Activated effector memory CD4-positive, alpha-beta T cell treated with Interleukin-2 at 50 U/mL for 16 hours (primary cell): Measurements from ENCODE around the gene CMSS1.

Experiments
- DNase-seq: peaks from one replicate; pipeline ENCODE4 v3.0.0-alpha.2; 2020

The CMSS1 gene

GRCh38 chr3:100122321-100122720 lies 304.7 kb downstream of the CMSS1 start:
- no peak for DNase-seq

DNA sequence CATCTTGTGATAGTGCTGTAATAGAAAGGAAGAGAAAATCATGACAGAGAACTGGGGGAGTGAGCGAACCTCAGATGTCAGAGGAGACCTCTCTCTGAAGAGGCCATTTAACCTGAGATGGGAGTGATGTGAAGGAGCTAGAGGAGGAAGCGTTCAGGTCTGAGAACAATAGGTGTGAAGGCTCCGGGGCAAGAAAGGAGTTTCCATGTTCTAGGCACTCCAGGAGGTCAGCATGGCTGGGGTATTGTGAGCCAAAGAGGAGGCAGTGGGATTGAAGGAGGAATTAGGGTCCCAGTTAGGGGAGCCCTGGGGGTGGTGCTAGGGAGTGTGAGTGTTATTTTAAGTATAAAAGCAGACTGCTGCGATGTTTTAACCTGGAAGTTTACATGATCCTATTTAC lies 305.4 kb downstream of the CMSS1 start:
- DNase-seq = no peak

DNA sequence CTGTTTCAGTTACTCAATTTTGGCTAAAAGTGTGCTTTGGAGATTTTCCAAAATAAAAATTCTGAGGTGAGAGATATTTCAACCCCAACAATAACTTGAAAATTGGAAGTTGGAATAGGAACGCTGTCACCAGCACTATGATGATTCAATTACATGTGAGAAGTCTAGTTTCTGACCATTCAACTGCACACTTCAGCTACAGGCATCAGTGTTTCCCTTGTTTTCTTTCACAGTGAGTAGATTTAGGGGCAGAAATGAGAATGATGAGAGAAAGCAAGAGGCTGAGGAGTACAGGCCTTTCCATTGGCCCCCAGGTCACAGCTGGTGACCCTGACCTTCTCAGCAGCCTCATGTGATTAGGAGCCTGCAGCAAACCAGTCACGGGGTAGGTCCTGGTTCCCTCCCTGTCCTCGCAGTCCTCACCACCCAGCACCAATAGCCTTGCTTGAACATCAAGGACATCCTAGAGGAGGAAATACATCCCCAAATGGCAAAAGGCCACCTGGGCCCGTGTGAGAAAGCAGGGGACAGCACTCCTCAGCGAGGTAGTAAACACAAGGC lies 306.6 kb downstream of the CMSS1 start:
- no peak for DNase-seq

DNA sequence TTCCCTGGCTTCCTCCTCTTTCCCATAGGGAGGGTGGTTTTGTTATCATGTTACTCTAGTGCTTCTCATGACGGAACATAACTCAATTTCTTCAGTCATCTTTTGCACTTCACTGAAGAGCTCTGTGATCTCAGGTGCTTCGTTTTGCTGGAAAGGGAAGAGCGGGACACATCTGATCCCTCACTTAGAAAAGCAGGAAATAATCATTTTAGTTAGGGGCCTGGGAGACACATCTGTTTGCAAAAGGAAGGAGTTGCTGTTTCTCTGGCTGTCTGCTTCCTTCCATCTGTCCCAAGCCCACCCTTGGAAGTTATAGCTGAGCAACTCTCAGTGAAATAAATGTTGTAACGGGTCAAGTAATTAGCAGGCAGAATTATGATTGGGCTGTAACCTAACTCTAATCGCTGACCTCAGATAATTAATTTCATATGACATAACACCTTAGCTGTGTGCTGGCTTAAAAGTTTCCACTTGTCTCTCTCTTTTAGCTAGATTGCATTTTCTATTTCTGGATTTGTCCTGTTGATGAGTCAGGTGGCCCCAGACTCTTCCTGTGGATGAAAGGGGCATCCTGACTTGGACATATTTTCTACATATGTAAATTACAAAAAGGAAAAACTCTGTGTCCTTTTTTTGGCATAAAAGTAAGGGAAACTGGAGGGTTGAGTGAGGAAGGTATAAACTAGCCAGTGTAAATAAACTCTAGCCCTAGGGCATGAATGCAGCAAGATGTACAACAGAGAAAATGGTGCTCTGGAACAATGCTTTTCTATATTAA lies 307.7 kb downstream of the CMSS1 start:
- no peak for DNase-seq

DNA sequence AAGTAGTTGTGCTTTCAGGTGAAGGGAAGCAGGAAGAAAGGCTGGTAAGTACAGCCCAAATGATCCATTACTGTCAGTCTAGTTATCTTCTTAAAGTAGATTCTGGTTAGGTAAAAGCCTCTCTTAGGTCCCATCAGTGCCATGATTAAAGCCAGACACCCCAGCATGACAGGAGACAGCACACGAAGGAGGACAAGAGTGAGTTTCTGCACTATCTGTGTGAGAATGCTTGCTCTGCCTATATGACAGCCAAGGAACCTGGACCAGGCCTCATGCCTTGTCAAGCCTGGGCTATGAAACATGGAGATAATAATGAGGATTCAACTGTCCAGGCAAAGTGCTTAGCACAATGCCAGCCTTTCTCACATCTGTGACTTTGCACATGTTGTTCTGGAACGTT lies 310.1 kb downstream of the CMSS1 start:
- no peak for DNase-seq

- no peak for DNase-seq
These were observed 310.9 kb downstream of the CMSS1 start for GRCh38 chr3:100128565-100128964.

- DNase-seq = no peak
These were observed 312.3 kb downstream of the CMSS1 start for GRCh38 chr3:100129941-100130340.

GRCh38 chr3:100131241-100131640 lies 313.6 kb downstream of the CMSS1 start:
- no peak for DNase-seq

- DNase-seq = no peak
These were observed 319.3 kb downstream of the CMSS1 start for GRCh38 chr3:100136921-100137320.

DNA sequence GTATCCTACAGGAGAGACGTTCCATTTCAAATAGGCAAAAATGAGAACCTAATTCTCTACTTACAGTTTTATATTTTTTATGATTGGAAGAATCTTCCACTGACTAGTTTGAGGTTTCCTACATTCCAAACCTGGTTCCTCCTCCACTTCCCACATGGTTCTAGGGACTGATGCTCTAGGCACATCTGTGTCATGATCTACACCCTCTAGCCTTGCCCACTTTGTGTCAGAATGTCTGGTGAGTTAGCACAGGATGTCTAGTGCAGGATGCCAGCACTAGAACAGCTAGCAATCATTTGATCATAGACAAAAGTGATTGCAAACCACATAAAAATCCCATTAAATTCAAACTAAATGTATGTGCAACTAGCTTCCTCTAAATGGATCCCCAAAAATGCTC lies 323.3 kb downstream of the CMSS1 start:
- DNase-seq = no peak

DNA sequence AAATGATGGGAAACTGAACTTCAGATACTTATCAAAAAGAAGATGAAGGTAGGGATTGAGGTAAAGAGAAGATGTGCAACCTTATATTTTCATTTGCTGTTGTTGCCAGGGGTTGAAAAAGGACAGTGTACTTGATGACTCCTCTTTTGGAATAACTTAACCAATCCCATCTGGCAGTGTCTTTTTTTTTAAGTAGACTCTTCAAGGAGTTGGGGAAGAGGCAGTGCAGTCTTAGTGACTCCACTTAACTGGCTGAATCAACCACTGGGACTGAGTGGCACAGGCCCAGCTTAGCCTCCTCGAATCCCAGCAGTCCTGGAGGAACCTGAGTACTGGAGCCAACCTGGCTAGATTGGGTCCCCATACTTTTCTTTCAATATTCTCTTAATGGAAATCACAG lies 323.9 kb downstream of the CMSS1 start:
- no peak for DNase-seq

GRCh38 chr3:100144255-100144866 lies 326.7 kb downstream of the CMSS1 start:
- DNase-seq = no peak

DNA sequence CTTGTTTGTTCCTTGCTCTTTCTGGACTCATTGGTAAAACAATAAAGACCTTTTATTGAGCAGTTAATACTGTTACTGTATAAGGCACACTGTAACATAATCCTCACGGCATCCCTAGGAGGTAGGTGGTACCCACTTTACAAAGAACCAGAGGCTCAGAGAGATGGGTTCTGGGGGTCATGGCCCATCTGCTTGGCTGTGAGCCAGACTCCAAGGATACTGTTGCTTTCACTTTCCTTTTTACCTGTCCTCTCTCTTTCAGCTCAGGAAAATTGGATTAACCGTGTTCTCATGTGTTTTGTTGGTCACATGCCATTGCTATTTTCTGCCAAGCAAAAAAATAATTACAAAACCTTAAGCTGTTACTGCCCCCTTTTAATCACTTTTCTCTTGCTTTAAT lies 331.5 kb downstream of the CMSS1 start:
- no peak for DNase-seq

DNA sequence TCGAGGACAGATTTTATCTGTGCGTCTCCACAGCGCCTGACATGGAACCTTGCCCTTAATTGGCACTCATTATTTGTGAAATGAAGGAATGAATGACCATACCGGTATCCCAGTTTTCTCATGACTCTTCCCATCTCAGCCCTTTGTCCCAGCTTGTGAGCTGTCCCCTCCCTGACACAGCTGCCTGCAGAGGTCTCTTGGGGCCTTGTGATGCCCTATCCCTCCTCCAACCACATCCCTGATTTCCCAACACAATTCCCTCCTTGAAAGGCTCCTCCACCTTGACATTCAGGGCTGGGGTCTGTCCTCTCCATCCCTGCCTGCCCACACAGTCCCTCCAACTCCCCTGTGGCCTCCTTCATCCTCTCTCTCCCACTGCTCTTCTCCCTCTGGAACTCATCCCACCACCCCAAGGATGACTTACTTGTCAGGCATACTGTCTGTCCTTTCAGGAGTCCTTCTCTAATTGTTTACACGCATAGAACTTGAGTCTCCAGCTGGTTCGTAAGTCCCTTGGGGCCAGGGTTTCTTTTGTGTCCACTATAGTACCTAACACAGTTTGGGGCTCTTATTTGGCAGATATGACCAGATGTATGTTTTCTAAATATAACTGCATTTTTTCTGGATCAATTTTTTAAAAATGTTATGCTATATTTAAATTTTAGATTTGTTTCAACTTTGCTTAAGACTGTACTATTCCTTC lies 332.2 kb downstream of the CMSS1 start:
- DNase-seq = no peak

- no peak for DNase-seq
These were observed 332.8 kb downstream of the CMSS1 start for GRCh38 chr3:100150473-100150872.

- DNase-seq = no peak
These were observed 333.5 kb downstream of the CMSS1 start for GRCh38 chr3:100151024-100151707.

DNA sequence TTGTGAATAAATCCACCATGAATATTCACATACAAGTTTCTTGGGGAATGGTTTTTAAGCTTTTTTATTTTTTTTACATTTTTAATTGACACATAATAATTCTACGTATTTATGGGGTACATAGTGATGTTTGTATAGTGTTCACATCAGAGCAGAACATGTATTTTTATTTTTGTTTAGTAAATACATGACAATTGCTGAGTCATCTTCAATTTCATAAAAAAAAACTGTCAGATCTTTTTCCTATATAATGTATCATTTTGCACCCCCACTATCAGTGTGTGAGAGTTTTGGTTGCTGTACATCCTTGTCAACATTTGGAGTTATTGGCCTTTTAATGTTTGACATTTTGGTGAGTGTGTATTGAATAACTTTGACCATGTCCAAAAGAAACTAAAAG lies 336.5 kb downstream of the CMSS1 start:
- DNase-seq = no peak

DNA sequence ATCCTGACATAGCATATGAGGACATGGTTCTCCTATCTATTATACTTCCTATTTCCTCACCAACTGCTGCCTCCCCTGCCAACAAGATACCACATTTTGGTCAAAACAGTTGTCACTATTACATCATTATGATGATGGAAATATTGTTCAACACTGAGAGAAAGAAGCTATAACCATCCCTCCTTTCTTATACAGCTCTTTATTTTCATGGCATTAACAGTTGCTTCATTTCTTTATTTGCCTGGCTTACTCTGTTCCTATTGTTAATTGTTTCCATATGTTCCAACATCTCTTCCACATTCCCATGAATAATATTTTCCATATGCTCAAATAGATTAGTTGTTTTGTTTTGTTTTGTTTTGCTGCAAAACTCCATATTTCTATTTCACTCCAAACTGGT lies 337.5 kb downstream of the CMSS1 start:
- DNase-seq = no peak

DNA sequence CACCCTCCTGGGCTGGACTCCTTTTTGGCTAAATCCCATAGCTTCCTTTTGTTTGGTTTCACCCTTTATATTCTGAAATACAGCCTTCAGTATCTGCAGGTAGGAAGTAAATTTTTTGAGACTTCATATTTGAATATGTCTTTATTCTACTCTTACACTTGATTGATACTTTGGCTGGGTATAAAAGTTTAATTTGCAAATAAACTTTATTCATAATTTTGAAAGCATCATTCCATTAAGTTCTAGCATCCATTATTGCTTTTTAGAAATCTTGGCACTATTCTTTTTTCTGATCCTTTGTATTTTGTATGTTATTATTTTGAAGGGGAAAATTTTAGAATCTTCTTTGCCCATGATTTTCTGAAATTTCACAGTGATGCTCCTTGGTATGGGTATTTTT lies 337.9 kb downstream of the CMSS1 start:
- DNase-seq = no peak

- no peak for DNase-seq
These were observed 340.0 kb downstream of the CMSS1 start for GRCh38 chr3:100157685-100158084.

GRCh38 chr3:100158918-100159330 lies 341.3 kb downstream of the CMSS1 start:
- DNase-seq = no peak

GRCh38 chr3:100159331-100160153 lies 341.9 kb downstream of the CMSS1 start:
- DNase-seq = no peak
